GM13977 (cell line): ENCODE results near the gene ANKRD27.

ENCODE experiments used
- DNase-seq: peaks from one replicate; pipeline ENCODE4 v3.0.0; 2012; ENCODE audit warnings: low spot score
- in situ Hi-C: fragments of 300-500 bp; cut with MboI; formaldehyde crosslinking; loops from one replicate; pipeline ENCODE4 v1.12.0; 2022; ENCODE audit warnings: low sequenced_read_pairs, low pct_unique_long_range_greater_than_20kb, mixed read lengths, inconsistent platforms; ENCODE audit not compliant: unreplicated experiment
- TF ChIP-seq, protein P1 (sequence below): IDR thresholded peaks from 2 replicates; pipeline ENCODE4 v1.5.1; 2012; ENCODE audit warnings: mild to moderate bottlenecking, control low read depth; ENCODE audit not compliant: insufficient read depth; ENCODE audit errors: extremely low read depth, missing control alignments

ANKRD27 gene

DNA sequence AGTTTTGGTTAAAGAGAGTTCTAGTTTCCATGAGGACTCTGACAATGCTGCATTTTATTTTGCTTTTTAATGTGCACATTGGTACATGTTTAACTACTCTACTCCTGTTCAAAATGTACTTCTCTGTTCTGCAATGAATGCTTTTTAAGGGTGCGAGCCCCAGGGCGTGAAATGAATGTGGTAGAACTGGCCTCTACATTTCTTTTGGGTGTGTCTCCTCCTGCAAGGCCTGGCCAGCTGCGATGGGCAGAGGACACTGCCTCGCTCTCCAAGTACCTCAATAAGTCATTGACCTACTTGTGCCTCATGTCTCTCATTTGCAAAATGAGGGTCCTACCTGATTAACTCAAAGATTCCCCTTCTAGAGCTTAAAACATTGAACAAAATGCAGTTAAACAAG is 7.3 kb upstream of the ANKRD27 start:
- TF ChIP-seq, protein P1, sequence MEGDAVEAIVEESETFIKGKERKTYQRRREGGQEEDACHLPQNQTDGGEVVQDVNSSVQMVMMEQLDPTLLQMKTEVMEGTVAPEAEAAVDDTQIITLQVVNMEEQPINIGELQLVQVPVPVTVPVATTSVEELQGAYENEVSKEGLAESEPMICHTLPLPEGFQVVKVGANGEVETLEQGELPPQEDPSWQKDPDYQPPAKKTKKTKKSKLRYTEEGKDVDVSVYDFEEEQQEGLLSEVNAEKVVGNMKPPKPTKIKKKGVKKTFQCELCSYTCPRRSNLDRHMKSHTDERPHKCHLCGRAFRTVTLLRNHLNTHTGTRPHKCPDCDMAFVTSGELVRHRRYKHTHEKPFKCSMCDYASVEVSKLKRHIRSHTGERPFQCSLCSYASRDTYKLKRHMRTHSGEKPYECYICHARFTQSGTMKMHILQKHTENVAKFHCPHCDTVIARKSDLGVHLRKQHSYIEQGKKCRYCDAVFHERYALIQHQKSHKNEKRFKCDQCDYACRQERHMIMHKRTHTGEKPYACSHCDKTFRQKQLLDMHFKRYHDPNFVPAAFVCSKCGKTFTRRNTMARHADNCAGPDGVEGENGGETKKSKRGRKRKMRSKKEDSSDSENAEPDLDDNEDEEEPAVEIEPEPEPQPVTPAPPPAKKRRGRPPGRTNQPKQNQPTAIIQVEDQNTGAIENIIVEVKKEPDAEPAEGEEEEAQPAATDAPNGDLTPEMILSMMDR: no peak
- in situ Hi-C loops: no loop called here
- DNase-seq: no peak

DNA sequence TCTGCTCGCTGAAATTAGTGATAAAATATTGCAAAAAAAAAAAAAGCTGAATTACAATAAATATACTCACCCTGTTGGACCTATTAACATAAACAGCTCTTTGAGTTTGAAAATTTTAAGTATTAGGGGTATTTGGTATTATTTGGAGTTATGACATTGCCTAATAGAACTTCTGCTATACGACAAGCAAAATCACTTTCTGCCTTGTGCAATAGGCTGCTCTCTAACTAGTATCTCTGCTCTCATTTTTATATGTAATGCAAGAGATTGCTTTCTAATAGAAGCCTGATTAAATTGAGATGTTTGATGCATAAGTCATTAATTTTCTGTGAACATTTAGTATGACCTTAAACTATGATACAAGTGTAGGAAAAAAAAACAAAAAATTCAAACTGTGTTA is 6.0 kb upstream of the ANKRD27 start:
- TF ChIP-seq, protein P1: no peak
- in situ Hi-C loops: no loop called here
- DNase-seq: no peak

DNA sequence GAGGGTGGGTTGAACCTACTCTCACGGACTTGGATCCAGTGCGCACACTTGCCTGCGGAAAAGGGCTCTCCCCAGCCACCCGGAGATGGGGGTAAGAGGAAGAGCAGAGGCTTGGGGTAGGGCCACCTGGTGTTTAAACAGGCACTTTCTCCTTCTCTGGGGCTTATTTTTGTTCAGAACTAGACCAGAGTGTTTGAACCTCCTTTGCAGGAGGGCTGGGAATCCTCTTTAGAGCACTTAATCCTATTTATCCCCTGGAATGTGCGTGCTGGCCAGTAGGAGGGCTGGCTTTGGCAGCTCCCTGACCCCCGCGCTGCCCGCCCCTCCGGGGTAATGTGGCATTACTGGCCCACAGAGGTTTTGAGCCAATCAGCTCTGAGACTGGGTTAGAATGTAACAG is 2.7 kb upstream of the ANKRD27 start:
- TF ChIP-seq, protein P1: no peak
- no peak for DNase-seq
- in situ Hi-C loops: no loop called here

DNA sequence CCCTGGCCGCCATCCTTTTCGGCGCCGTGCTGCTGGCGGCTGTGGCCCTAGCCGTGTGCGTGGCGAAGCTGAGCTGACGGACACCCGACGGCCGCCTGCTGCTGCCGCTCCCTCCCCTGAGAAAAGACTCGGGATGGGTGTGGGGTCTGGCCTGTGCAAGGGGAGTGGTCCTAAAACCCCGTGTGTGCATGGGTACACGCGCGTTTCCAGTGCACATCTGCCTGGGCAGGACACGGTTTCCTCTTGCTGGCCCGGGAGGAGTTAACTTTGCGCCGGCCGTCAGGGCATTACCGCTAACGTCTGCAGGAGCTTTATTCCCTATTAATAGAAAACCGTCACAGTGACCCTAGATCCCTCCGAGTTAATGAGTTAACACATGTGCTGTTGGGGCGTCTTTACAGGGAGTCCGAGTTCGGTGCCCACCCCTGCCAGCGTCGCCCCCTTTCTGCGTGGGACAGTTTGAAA is 1.9 kb upstream of the ANKRD27 start:
- no peak for DNase-seq
- in situ Hi-C loops: no loop called here
- TF ChIP-seq, protein P1: no peak

DNA sequence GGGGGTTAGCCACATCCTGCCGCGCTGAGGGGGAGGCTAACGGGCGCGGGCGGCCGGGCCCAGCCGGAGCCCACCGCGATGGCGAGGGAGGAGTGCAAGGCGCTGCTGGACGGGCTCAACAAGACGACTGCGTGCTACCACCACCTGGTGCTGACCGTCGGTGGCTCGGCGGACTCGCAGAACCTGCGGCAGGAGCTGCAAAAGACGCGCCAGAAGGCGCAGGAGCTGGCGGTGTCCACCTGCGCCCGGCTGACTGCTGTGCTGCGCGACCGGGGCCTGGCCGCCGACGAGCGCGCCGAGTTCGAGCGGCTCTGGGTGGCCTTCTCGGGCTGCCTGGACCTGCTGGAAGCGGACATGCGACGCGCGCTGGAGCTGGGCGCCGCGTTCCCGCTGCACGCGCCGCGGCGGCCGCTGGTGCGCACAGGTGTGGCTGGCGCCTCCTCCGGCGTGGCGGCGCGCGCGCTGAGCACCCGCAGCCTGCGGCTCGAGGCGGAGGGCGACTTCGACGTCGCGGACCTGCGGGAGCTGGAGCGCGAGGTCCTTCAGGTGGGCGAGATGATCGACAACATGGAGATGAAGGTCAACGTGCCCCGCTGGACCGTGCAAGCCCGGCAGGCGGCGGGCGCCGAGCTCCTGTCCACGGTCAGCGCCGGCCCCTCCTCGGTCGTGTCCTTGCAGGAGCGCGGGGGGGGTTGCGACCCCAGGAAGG is 1.4 kb upstream of the ANKRD27 start:
- in situ Hi-C loops: no loop called here
- TF ChIP-seq, protein P1: no peak
- no peak for DNase-seq

DNA sequence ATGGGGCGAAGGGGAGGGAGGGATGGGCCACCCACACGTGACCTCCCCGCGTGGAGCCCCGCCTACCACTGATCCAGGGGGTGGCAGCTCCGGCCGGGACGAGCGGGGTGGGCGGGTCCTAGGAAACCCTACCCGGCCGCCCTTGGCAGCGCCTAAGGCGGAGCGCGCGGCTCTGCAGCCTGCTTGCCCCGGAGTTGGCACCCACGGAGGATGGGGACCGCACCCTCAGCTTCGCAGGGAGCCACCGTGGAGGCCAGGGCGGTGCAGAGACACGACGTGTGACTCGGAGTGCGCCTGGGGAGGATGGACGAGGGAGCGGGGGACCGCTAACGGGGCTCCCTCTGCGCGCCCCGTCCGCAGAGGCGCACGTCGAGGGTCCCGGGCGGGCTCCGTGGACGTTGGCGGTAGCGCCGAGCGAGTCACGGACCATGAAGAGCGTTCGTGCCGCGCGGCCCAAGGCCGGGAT is 773 bp upstream of the ANKRD27 start, which contains the start of gene RGS9BP:
TSS of gene RGS9BP (plus strand) at position 129 of the 466 bp plus-strand sequence. CDS start 416 bp downstream, outside the sequence.
- TF ChIP-seq, protein P1: no peak
- in situ Hi-C loops: no loop called here
- DNase-seq: peak; percentile 61
